GM21526 (cell line): ENCODE results near the gene CBARP.

Source experiments
- ATAC-seq: cut with Tn5 transposase; IDR thresholded peaks from one replicate; pipeline ENCODE4 v1.9.1; 2021; ENCODE audit warnings: moderate library complexity; ENCODE audit not compliant: unreplicated experiment, low FRiP score

The CBARP gene

GRCh38 chr19:1266129-1266915, 28.5 kb upstream of the CBARP start:
- ATAC-seq, result peak; percentile 29

GRCh38 chr19:1265615-1266128, 27.9 kb upstream of the CBARP start:
- no peak for ATAC-seq

- ATAC-seq, result no peak
Measured at GRCh38 chr19:1264801-1265614, 27.2 kb upstream of the CBARP start.

- no peak for ATAC-seq
Measured at GRCh38 chr19:1263188-1263587, 25.4 kb upstream of the CBARP start.

- ATAC-seq, result no peak
Measured at GRCh38 chr19:1262623-1263123, 24.9 kb upstream of the CBARP start.

GRCh38 chr19:1261798-1262622, 24.2 kb upstream of the CBARP start:
- no peak for ATAC-seq

GRCh38 chr19:1261538-1261797, 23.7 kb upstream of the CBARP start:
- no peak for ATAC-seq

GRCh38 chr19:1260749-1261537, 23.1 kb upstream of the CBARP start:
- ATAC-seq, result peak; percentile 48

GRCh38 chr19:1259876-1260748, 22.3 kb upstream of the CBARP start:
- peak; percentile 5 for ATAC-seq

- ATAC-seq, result no peak
Measured at GRCh38 chr19:1259206-1259875, 21.5 kb upstream of the CBARP start.

- no peak for ATAC-seq
Measured at GRCh38 chr19:1258707-1259205, 21.0 kb upstream of the CBARP start.

- ATAC-seq, result no peak
Measured at GRCh38 chr19:1258163-1258492, 20.3 kb upstream of the CBARP start.

- no peak for ATAC-seq
Measured at GRCh38 chr19:1257475-1258162, 19.8 kb upstream of the CBARP start.

- no peak for ATAC-seq
Measured at GRCh38 chr19:1256646-1257474, 19.1 kb upstream of the CBARP start.

- no peak for ATAC-seq
Measured at GRCh38 chr19:1255186-1256161, 17.7 kb upstream of the CBARP start.
